ENCODE measurements around the gene TSPAN9.

TSPAN9 gene

DNA sequence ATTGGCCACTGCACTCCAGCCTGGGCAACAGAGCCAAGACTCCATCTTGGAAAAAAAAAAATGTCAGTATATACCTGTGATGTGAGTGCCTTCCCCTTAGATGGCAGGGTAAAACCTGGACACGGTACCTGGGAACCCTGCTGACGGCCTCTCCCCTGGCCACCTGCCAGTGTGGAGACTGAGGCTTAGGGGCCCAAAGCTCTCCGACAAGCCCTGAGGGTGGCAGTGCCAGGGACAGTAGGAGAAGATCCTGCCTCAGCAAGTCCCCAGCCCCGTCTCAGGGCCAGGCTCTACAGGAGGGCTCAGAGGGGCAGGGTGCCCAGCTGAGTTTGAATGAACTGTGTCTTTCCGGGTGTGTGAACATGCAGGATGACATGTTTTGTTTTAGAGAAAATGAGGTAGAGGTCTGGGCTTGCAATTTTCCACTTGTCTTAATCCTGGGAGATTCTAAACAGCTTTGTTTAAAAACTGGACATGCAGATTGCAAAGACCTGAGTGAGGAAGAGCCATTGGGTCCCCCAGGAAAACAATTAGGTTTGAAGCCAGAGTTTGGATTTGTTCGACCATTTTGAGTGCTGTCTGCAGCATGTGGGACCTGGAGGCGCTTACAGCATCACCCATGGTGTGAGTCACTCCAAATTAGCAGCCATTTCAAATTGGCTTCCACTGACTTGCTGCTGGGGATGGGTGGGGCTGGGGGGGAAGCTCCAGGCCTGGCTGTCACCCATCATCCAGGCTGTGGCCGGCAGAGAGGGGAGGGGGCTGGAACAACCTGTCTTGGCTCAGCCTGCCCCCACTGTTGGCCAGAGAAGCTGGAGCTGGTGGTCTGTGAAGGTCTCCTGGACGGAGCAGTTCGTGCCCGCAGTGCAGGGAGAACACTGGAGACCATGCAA is 10.8 kb downstream of the TSPAN9 start:
- no peak overlapping the region for H3K4me3 ChIP-seq (ENCODE audit: low read length in 2 of 2)
- H3K36me3 ChIP-seq (ENCODE audit: control insufficient read depth in 2 of 2, insufficient read depth in 2 of 2, low read length in 2 of 2): peaks cover 3 to 14% of the 10 kb centered on the region in 2 donors
- no peak overlapping the region for H3K9ac ChIP-seq (ENCODE audit: low read length in 2 of 2)
- H3K9me3 ChIP-seq (ENCODE audit: control insufficient read depth in 2 of 2, low read length in 2 of 2): no peaks in the 10 kb centered on the region
- H3K4me1 ChIP-seq (ENCODE audit: control insufficient read depth, insufficient read depth, low read length): peaks cover 15% of the 10 kb centered on the region
- no peaks in the 10 kb centered on the region for H3K27me3 ChIP-seq (ENCODE audit: control insufficient read depth in 1 of 2, insufficient read depth in 2 of 2, low read length in 2 of 2)
- H3K27ac ChIP-seq (ENCODE audit: low read length): no peak overlapping the region

DNA sequence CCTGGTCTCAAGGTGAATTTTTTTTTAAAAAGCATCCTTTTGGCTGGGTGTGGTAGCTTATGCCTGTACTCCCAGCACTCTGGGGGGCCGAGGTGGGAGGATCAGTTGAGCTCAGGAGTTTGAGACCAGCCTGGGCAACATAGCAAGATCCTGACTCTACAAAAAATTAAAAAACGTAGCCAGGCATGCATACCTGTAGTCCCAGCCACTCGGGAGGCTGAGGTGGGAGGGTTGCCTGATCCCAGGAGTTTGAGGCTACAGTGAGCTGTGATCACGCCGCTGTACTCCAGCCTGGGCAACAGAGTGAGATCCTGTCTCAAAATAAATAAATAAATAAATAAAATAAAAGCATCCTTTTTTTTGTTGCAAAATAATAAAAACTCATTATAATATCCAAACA is 12.4 kb downstream of the TSPAN9 start:
- Histone ChIP-seq H3K27ac (ENCODE audit: low read length) (no peak overlapping the region), H3K9ac (ENCODE audit: low read length in 2 of 2) (no peak overlapping the region), H3K9me3 (ENCODE audit: control insufficient read depth in 2 of 2, low read length in 2 of 2) (no peaks in the 10 kb centered on the region), H3K36me3 (ENCODE audit: control insufficient read depth in 2 of 2, insufficient read depth in 2 of 2, low read length in 2 of 2) (peaks cover 0 to 10% of the 10 kb centered on the region in 2 donors), H3K4me1 (ENCODE audit: control insufficient read depth, insufficient read depth, low read length) (peaks cover 6% of the 10 kb centered on the region), H3K4me3 (ENCODE audit: low read length in 2 of 2) (no peak overlapping the region), H3K27me3 (ENCODE audit: control insufficient read depth in 1 of 2, insufficient read depth in 2 of 2, low read length in 2 of 2) (no peaks in the 10 kb centered on the region)

DNA sequence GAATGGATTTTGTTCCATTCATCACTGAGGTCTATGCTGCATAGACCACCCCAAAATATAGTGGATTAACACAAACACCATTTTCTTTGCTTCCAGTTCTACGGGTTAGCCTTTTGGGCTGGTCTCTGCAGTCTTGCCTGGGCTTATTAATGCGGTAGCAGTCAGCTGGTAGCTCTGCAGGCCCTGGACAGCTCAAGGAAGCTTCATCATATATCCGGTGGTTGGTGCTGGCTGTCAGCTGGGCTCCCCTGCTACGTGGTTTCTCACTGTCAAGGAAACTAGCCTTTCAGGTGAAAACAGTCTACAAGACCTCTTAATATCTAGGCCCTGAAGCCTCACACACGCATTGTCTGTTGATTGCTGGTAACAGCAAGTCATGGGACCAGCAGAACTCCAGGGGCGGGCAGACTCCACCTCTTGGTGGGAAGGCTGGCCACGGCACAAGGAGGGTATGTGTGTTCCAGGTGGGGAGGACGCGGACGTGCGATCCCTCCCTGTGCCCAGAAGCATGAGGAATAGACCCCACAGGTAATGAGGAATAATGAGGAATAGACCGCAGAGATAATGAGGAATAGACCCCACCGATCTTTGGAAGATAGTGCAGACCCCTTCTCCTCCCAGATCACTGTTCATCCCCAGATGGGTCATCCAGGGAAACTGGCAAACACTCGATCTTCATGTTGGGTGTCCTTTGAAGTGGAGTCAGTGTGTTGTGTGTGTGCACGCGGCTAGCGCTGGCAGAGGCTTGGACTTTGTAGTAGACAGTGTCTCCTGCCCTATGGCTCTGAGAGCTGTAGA is 13.3 kb downstream of the TSPAN9 start:
- no peaks in the 10 kb centered on the region for H3K27me3 ChIP-seq (ENCODE audit: control insufficient read depth in 1 of 2, insufficient read depth in 2 of 2, low read length in 2 of 2)
- H3K27ac ChIP-seq (ENCODE audit: low read length): no peak overlapping the region
- H3K4me1 ChIP-seq (ENCODE audit: control insufficient read depth, insufficient read depth, low read length): peaks cover 4% of the 10 kb centered on the region
- no peak overlapping the region for H3K4me3 ChIP-seq (ENCODE audit: low read length in 2 of 2)
- peaks cover 0 to 10% of the 10 kb centered on the region in 2 donors for H3K36me3 ChIP-seq (ENCODE audit: control insufficient read depth in 2 of 2, insufficient read depth in 2 of 2, low read length in 2 of 2)
- no peaks in the 10 kb centered on the region for H3K9me3 ChIP-seq (ENCODE audit: control insufficient read depth in 2 of 2, low read length in 2 of 2)
- no peak overlapping the region for H3K9ac ChIP-seq (ENCODE audit: low read length in 2 of 2)

DNA sequence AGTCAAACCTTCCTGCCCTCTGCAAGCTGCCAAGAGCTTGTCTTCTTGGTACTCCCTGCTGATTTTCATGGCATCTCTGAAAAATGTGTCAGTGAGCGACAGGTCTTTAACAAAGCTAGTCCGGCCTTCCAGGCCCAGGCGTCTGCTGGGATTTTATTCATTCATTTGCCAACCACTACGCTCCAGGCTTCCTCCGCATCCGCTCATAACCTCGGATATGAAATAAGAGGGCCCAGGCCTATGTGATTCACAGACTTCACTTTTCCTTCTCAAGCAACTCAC is 13.8 kb downstream of the TSPAN9 start:
- Histone ChIP-seq H3K4me1 (ENCODE audit: control insufficient read depth, insufficient read depth, low read length) (peaks cover 4% of the 10 kb centered on the region), H3K27ac (ENCODE audit: low read length) (no peak overlapping the region), H3K9me3 (ENCODE audit: control insufficient read depth in 2 of 2, low read length in 2 of 2) (no peaks in the 10 kb centered on the region), H3K27me3 (ENCODE audit: control insufficient read depth in 1 of 2, insufficient read depth in 2 of 2, low read length in 2 of 2) (no peaks in the 10 kb centered on the region), H3K9ac (ENCODE audit: low read length in 2 of 2) (no peak overlapping the region), H3K36me3 (ENCODE audit: control insufficient read depth in 2 of 2, insufficient read depth in 2 of 2, low read length in 2 of 2) (peaks cover 0 to 10% of the 10 kb centered on the region in 2 donors), H3K4me3 (ENCODE audit: low read length in 2 of 2) (no peak overlapping the region)

DNA sequence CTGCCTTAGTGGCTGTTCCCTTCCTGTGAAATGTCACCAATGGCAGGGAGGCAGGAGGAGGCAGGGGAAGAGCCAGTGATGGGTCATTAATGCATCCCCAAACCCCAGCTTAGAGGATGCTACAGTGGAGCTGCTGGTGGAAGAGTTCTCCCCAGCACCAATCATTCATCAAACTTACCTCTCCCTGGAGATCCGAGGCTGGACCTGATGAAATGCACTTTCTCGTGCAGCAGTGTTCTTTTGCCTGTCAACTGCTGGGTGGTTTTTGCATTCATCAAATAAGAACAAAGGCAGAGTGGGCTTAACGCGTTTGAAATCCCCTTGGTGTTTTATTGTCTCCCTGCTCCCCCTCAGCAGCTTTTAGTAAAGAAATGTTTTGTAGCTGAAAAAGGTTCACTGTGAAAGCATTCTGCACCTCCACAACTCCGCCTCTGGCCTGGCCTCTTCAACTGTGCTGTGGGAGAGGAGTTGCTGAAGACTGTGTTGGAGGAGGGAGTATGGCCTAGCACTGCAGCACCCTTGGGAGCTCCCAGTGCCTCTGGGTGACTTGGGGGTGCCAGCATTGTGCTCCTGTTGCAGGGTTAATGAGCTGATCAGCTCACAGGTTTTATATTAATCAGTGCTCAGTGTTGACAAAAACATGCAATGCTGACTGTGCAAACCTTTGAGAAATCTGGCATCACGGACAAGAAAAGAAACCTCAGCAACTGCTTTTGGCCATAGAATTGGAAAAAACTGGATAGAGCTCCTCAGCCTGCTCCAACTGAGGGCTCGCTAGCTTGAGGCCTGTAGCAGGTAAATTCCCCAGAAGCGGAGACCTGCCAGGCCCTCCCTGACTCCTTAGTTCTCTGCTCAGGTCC is 14.4 kb downstream of the TSPAN9 start:
- peaks cover 4% of the 10 kb centered on the region for H3K4me1 ChIP-seq (ENCODE audit: control insufficient read depth, insufficient read depth, low read length)
- no peak overlapping the region for H3K9ac ChIP-seq (ENCODE audit: low read length in 2 of 2)
- H3K27ac ChIP-seq (ENCODE audit: low read length): no peak overlapping the region

DNA sequence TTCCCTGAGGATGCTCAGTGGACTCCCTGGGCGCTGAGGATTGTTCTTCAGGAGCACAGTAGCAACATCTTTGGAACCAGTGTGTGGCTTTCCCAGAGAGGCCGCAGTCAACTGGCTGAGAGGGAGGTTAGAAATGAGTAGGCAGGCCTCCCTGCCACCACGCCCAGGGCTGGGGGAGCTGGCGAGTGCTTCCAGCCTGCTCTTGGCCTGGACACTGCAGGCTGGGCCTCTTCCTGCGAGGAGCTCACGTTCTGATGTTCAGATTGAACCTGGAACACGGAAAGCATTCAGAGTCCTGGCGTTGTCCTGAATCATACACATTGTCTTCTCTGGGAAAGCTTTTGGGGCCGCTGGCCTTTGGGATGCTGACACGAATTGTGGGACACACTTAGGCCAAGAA is 15.6 kb downstream of the TSPAN9 start:
- Histone ChIP-seq H3K27me3 (ENCODE audit: control insufficient read depth in 1 of 2, insufficient read depth in 2 of 2, low read length in 2 of 2) (no peaks in the 10 kb centered on the region), H3K27ac (ENCODE audit: low read length) (no peak overlapping the region), H3K9ac (ENCODE audit: low read length in 2 of 2) (no peak overlapping the region), H3K9me3 (ENCODE audit: control insufficient read depth in 2 of 2, low read length in 2 of 2) (no peaks in the 10 kb centered on the region), H3K4me3 (ENCODE audit: low read length in 2 of 2) (no peak overlapping the region), H3K4me1 (ENCODE audit: control insufficient read depth, insufficient read depth, low read length) (peaks cover 7% of the 10 kb centered on the region), H3K36me3 (ENCODE audit: control insufficient read depth in 2 of 2, insufficient read depth in 2 of 2, low read length in 2 of 2) (peaks cover 0 to 5% of the 10 kb centered on the region in 2 donors)

More for the DNA sequence above, 14.4 kb downstream of the TSPAN9 start:
- Histone ChIP-seq H3K9me3 (ENCODE audit: control insufficient read depth in 2 of 2, low read length in 2 of 2) (no peaks in the 10 kb centered on the region), H3K4me3 (ENCODE audit: low read length in 2 of 2) (no peak overlapping the region), H3K36me3 (ENCODE audit: control insufficient read depth in 2 of 2, insufficient read depth in 2 of 2, low read length in 2 of 2) (peaks cover 0 to 8% of the 10 kb centered on the region in 2 donors), H3K27me3 (ENCODE audit: control insufficient read depth in 1 of 2, insufficient read depth in 2 of 2, low read length in 2 of 2) (no peaks in the 10 kb centered on the region)

DNA sequence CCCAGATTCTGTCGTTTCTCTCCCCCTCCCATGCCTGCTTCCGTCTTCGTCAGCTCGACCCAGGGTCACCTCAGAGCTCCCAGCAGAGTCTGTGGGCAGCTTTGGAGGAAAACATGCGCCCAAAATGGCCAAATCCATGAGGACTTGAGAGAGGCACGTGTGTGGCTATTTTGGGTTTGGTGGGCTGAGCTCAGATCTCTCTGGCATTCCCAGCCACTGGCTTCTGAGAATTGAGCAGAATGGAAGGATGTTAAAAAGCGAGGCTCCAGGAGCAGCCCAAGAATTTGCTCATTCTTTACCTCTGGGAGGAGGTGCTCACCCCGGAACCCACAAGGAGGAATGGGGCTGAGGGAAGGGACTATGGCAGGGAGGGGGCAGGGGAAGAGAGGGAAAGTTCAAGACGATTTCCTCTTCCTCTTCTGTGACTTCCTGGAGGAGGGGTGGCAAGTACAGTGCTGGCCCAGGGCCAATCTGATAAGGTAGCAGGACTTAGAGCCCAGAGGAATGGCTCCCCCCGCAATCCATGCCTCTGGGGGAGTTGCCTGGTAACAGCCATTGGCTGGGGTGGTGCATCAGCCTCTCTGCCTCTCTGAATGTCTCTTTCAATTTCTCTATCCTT is 20.1 kb downstream of the TSPAN9 start:
- Histone ChIP-seq H3K27ac (ENCODE audit: low read length) (peak overlapping the region; percentile 66), H3K4me1 (ENCODE audit: control insufficient read depth, insufficient read depth, low read length) (peaks cover 15% of the 10 kb centered on the region), H3K27me3 (ENCODE audit: control insufficient read depth in 1 of 2, insufficient read depth in 2 of 2, low read length in 2 of 2) (no peaks in the 10 kb centered on the region), H3K36me3 (ENCODE audit: control insufficient read depth in 2 of 2, insufficient read depth in 2 of 2, low read length in 2 of 2) (peaks cover 0 to 2% of the 10 kb centered on the region in 2 donors), H3K4me3 (ENCODE audit: low read length in 2 of 2) (peak overlapping the region in 1 of 2 donors; percentile 47), H3K9ac (ENCODE audit: low read length in 2 of 2) (peak overlapping the region in 1 of 2 donors; percentile 29), H3K9me3 (ENCODE audit: control insufficient read depth in 2 of 2, low read length in 2 of 2) (peaks cover 0 to 4% of the 10 kb centered on the region in 2 donors)

DNA sequence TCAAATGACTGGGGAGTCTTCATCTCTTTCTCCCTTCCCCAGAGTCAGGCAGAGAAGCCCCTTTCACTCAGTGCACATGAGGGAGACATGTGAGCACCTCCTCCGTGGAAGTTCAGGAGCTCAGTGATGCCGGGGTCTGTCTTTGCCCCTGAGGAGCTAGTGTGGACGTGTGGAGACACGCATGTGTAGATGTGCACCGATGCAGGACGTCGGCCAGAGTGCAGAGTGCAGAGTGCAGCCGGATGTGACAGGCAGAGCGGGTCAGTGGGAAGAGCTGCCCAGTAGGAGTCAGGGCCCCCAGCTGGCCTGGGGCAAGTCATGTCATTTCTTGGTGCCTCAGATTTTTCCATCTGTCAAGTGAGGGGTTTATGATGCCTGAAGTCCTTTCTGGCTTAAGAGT is 20.7 kb downstream of the TSPAN9 start:
- H3K27ac ChIP-seq (ENCODE audit: low read length): peak overlapping the region; percentile 66
- peaks cover 0 to 4% of the 10 kb centered on the region in 2 donors for H3K9me3 ChIP-seq (ENCODE audit: control insufficient read depth in 2 of 2, low read length in 2 of 2)
- peak overlapping the region in 1 of 2 donors; percentile 29 for H3K9ac ChIP-seq (ENCODE audit: low read length in 2 of 2)
- peaks cover 15% of the 10 kb centered on the region for H3K4me1 ChIP-seq (ENCODE audit: control insufficient read depth, insufficient read depth, low read length)
- H3K27me3 ChIP-seq (ENCODE audit: control insufficient read depth in 1 of 2, insufficient read depth in 2 of 2, low read length in 2 of 2): no peaks in the 10 kb centered on the region
- H3K4me3 ChIP-seq (ENCODE audit: low read length in 2 of 2): peak overlapping the region in 1 of 2 donors; percentile 47
- H3K36me3 ChIP-seq (ENCODE audit: control insufficient read depth in 2 of 2, insufficient read depth in 2 of 2, low read length in 2 of 2): peaks cover 0 to 2% of the 10 kb centered on the region in 2 donors

DNA sequence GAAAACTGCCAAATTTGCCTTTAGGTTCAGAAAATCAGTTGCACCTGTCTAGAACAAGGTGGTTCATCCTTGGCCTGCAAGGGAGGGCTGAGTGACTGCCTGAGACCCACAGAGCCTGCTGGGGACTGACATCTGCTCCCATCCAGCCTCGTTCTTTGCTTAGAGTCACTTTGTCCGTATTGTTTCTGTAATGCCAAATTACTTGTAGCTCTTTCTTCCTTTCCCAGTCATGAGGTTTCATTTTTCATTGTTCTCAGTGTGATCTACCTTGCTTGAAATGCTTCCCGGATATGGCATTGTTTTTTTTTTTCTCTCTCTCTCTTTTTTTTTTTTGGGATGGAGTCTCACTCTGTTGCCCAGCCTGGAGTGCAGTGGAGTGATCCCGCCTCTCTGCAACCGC is 21.3 kb downstream of the TSPAN9 start:
- Histone ChIP-seq H3K27me3 (ENCODE audit: control insufficient read depth in 1 of 2, insufficient read depth in 2 of 2, low read length in 2 of 2) (no peaks in the 10 kb centered on the region), H3K4me3 (ENCODE audit: low read length in 2 of 2) (no peak overlapping the region), H3K36me3 (ENCODE audit: control insufficient read depth in 2 of 2, insufficient read depth in 2 of 2, low read length in 2 of 2) (peaks cover 0 to 2% of the 10 kb centered on the region in 2 donors), H3K9me3 (ENCODE audit: control insufficient read depth in 2 of 2, low read length in 2 of 2) (peaks cover 0 to 4% of the 10 kb centered on the region in 2 donors), H3K9ac (ENCODE audit: low read length in 2 of 2) (no peak overlapping the region), H3K4me1 (ENCODE audit: control insufficient read depth, insufficient read depth, low read length) (peaks cover 15% of the 10 kb centered on the region), H3K27ac (ENCODE audit: low read length) (peak overlapping the region; percentile 66)

DNA sequence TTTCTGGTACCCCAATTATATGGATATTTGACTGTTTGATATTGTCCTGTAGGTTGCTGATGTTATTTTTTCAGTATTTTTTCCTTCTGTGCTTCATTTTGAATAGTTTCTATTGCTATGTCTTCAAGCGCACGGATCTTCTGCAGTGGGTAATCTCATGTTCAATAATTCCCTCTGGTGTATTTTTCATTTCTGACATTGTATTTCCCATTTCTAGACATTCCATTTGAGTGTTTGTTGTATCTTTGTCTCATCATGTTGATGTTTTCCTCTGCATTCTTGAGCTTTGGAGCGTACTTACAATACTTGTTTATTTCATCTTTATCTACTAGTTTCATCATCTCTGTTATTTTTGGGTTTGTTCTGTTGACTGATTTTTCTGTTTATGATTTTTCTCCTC is 22.0 kb downstream of the TSPAN9 start:
- Histone ChIP-seq H3K9me3 (ENCODE audit: control insufficient read depth in 2 of 2, low read length in 2 of 2) (peaks cover 0 to 4% of the 10 kb centered on the region in 2 donors), H3K27ac (ENCODE audit: low read length) (no peak overlapping the region), H3K4me3 (ENCODE audit: low read length in 2 of 2) (no peak overlapping the region)

More for the DNA sequence above, 22.0 kb downstream of the TSPAN9 start:
- Histone ChIP-seq H3K36me3 (ENCODE audit: control insufficient read depth in 2 of 2, insufficient read depth in 2 of 2, low read length in 2 of 2) (peaks cover 0 to 2% of the 10 kb centered on the region in 2 donors), H3K9ac (ENCODE audit: low read length in 2 of 2) (no peak overlapping the region), H3K4me1 (ENCODE audit: control insufficient read depth, insufficient read depth, low read length) (peaks cover 17% of the 10 kb centered on the region), H3K27me3 (ENCODE audit: control insufficient read depth in 1 of 2, insufficient read depth in 2 of 2, low read length in 2 of 2) (no peaks in the 10 kb centered on the region)

All from stomach smooth muscle (tissue), 2 donors.